Activated T-cell treated with anti-CD3 and anti-CD28 coated beads, Interleukin-2, amount 50 U/mL, for 4 hours (primary cell): ENCODE measurements around the gene MAPKAP1. TPM values are rescaled to one million over a fixed set of nuclear protein-coding genes. Genes with fewer than 3 reads are reported as not detected.

ENCODE experiments used
- ATAC-seq, 2 donors: fragments of 200-7000 bp; cut with Tn5 transposase; one replicate each; pipeline ENCODE4 v1.10.0; 2021
- DNase-seq: peaks from one replicate; pipeline ENCODE4 v3.0.0-alpha.2; 2020
- H3K27me3 Mint-ChIP-seq: one replicate; pipeline ENCODE4 v1.8.0; 2021; ENCODE audit warnings: low read depth, mixed read lengths
- H3K36me3 Mint-ChIP-seq: one replicate; pipeline ENCODE4 v1.8.0; 2022; ENCODE audit warnings: mixed read lengths; ENCODE audit not compliant: insufficient read depth
- H3K4me1 Mint-ChIP-seq: one replicate; pipeline ENCODE4 v1.8.0; 2021; ENCODE audit warnings: low read depth, mixed read lengths
- H3K4me3 Mint-ChIP-seq: one replicate; pipeline ENCODE4 v1.8.0; 2021; ENCODE audit warnings: mild to moderate bottlenecking, moderate library complexity, mixed read lengths
- H3K9me3 Mint-ChIP-seq: one replicate; pipeline ENCODE4 v1.8.0; 2021; ENCODE audit warnings: mixed read lengths
- total RNA-seq, 3 donors: library from RNA; stranded (reverse); gene quantifications; one replicate each; pipeline ENCODE4 v1.2.1, GENCODE V29; 2021

The MAPKAP1 gene
- total RNA-seq, 3 donors from 2014 or later = 89.8 to 108 (median 107) TPM

- no peaks in the 10 kb centered on the region for H3K9me3 Mint-ChIP-seq
- H3K36me3 Mint-ChIP-seq = no peaks in the 10 kb centered on the region
- ATAC-seq = no peak
- H3K4me1 Mint-ChIP-seq = no peaks in the 10 kb centered on the region
- H3K4me3 Mint-ChIP-seq = no peak overlapping the region
- H3K27me3 Mint-ChIP-seq = peaks cover 4% of the 10 kb centered on the region
- DNase-seq = no peak
Observed at GRCh38 chr9:125415583-125416460, 291.2 kb downstream of the MAPKAP1 start.

- Mint-ChIP-seq H3K36me3 (no peaks in the 10 kb centered on the region), H3K4me1 (peaks cover 6% of the 10 kb centered on the region)
Observed at GRCh38 chr9:125413579-125413978, 293.4 kb downstream of the MAPKAP1 start.

GRCh38 chr9:125412166-125412565 is 294.8 kb downstream of the MAPKAP1 start:
- no peak for ATAC-seq
- H3K27me3 Mint-ChIP-seq = peaks cover 22% of the 10 kb centered on the region
- no peak overlapping the region for H3K4me3 Mint-ChIP-seq

More at GRCh38 chr9:125413579-125413978, 293.4 kb downstream of the MAPKAP1 start:
- H3K4me3 Mint-ChIP-seq = no peak overlapping the region
- no peaks in the 10 kb centered on the region for H3K9me3 Mint-ChIP-seq
- DNase-seq (no peak), ATAC-seq (no peak)
- H3K27me3 Mint-ChIP-seq = peaks cover 18% of the 10 kb centered on the region

GRCh38 chr9:125411171-125411756 is 295.7 kb downstream of the MAPKAP1 start:
- ATAC-seq (no peak), DNase-seq (no peak)
- H3K4me1 Mint-ChIP-seq = peaks cover 8% of the 10 kb centered on the region
- H3K27me3 Mint-ChIP-seq = peaks cover 31% of the 10 kb centered on the region
- H3K9me3 Mint-ChIP-seq = no peaks in the 10 kb centered on the region
- H3K4me3 Mint-ChIP-seq = no peak overlapping the region
- no peaks in the 10 kb centered on the region for H3K36me3 Mint-ChIP-seq

More at GRCh38 chr9:125412166-125412565, 294.8 kb downstream of the MAPKAP1 start:
- peaks cover 8% of the 10 kb centered on the region for H3K4me1 Mint-ChIP-seq
- DNase-seq = no peak
- H3K9me3 Mint-ChIP-seq = no peaks in the 10 kb centered on the region
- no peaks in the 10 kb centered on the region for H3K36me3 Mint-ChIP-seq

- Mint-ChIP-seq H3K4me1 (peaks cover 8% of the 10 kb centered on the region), H3K4me3 (peak overlapping the region; percentile 47), H3K9me3 (no peaks in the 10 kb centered on the region), H3K36me3 (no peaks in the 10 kb centered on the region), H3K27me3 (peaks cover 32% of the 10 kb centered on the region)
- ATAC-seq (no peak), DNase-seq (no peak)
Observed at GRCh38 chr9:125410522-125410894, 296.5 kb downstream of the MAPKAP1 start.

- Mint-ChIP-seq H3K4me3 (peak overlapping the region; percentile 47), H3K9me3 (no peaks in the 10 kb centered on the region), H3K36me3 (no peaks in the 10 kb centered on the region), H3K27me3 (peaks cover 32% of the 10 kb centered on the region), H3K4me1 (peaks cover 8% of the 10 kb centered on the region)
- ATAC-seq (peak; percentile 52 to 54), DNase-seq (no peak)
Observed at GRCh38 chr9:125409637-125410521, 297.1 kb downstream of the MAPKAP1 start.

GRCh38 chr9:125409217-125409636 is 297.8 kb downstream of the MAPKAP1 start:
- ATAC-seq (peak in 1 of 2 donors; percentile 17), DNase-seq (no peak)
- Mint-ChIP-seq H3K36me3 (no peaks in the 10 kb centered on the region), H3K4me1 (peaks cover 8% of the 10 kb centered on the region), H3K4me3 (peak overlapping the region; percentile 78), H3K27me3 (peaks cover 32% of the 10 kb centered on the region), H3K9me3 (no peaks in the 10 kb centered on the region)

- H3K36me3 Mint-ChIP-seq = no peaks in the 10 kb centered on the region
- ATAC-seq (peak; percentile 89), DNase-seq (peak; percentile 76)
- no peaks in the 10 kb centered on the region for H3K9me3 Mint-ChIP-seq
- peaks cover 8% of the 10 kb centered on the region for H3K4me1 Mint-ChIP-seq
- H3K27me3 Mint-ChIP-seq = peaks cover 32% of the 10 kb centered on the region
- H3K4me3 Mint-ChIP-seq = peak overlapping the region; percentile 78
Observed at GRCh38 chr9:125407974-125408900, 298.8 kb downstream of the MAPKAP1 start.

GRCh38 chr9:125407432-125407973 is 299.5 kb downstream of the MAPKAP1 start:
- Mint-ChIP-seq H3K27me3 (peaks cover 32% of the 10 kb centered on the region), H3K4me1 (peaks cover 8% of the 10 kb centered on the region), H3K4me3 (peak overlapping the region; percentile 46), H3K9me3 (no peaks in the 10 kb centered on the region), H3K36me3 (no peaks in the 10 kb centered on the region)
- DNase-seq (no peak), ATAC-seq (peak; percentile 8 to 9)

GRCh38 chr9:125406810-125407087 is 300.3 kb downstream of the MAPKAP1 start:
- Mint-ChIP-seq H3K4me3 (no peak overlapping the region), H3K9me3 (no peaks in the 10 kb centered on the region), H3K4me1 (peaks cover 8% of the 10 kb centered on the region), H3K36me3 (no peaks in the 10 kb centered on the region), H3K27me3 (peaks cover 32% of the 10 kb centered on the region)
- DNase-seq (no peak), ATAC-seq (no peak)

GRCh38 chr9:125405938-125406809 is 300.8 kb downstream of the MAPKAP1 start:
- Mint-ChIP-seq H3K9me3 (no peaks in the 10 kb centered on the region), H3K4me3 (peak overlapping the region; percentile 2), H3K36me3 (no peaks in the 10 kb centered on the region), H3K4me1 (peaks cover 8% of the 10 kb centered on the region), H3K27me3 (peaks cover 30% of the 10 kb centered on the region)
- no peak for ATAC-seq
- DNase-seq = no peak

- Mint-ChIP-seq H3K36me3 (no peaks in the 10 kb centered on the region), H3K4me3 (no peak overlapping the region), H3K4me1 (peaks cover 4% of the 10 kb centered on the region), H3K9me3 (no peaks in the 10 kb centered on the region), H3K27me3 (peaks cover 23% of the 10 kb centered on the region)
- DNase-seq (no peak), ATAC-seq (no peak)
Observed at GRCh38 chr9:125404733-125405132, 302.3 kb downstream of the MAPKAP1 start.
